RPMI8226 (cell line): ENCODE data around the gene EFCAB6.

Experiments
- DNase-seq: peaks from one replicate; pipeline ENCODE4 v3.0.0-alpha.2; 2015

Gene EFCAB6

DNA sequence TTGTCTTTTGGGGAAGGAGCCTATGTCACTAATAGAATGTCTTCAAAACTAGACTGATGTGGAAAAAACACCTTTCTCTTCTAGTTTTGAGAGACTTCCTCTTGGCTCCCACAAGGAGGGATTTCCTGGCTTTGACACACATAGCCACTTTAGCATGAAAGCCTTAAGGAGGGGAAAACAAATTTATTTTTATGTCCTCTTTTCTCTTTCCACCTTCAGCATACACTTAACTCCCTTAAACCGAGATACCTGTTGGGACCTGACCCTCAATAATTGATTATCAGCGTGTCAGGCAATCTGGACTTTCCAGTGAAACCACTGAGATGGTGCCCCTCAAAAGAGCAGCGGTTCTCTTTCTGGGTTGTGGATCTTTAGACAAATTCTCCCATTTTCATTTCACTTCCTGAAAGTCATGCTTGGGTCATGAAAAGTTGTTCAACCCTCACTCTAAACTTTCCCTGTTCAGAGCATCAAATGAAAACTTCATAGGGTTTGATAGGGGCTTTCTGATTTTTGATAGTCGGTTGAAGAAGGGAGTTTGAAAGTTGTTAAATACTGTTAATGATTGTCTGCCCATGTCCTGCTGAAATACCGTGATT, 9.1 kb downstream of the EFCAB6 start:
- DNase-seq, result no peak

DNA sequence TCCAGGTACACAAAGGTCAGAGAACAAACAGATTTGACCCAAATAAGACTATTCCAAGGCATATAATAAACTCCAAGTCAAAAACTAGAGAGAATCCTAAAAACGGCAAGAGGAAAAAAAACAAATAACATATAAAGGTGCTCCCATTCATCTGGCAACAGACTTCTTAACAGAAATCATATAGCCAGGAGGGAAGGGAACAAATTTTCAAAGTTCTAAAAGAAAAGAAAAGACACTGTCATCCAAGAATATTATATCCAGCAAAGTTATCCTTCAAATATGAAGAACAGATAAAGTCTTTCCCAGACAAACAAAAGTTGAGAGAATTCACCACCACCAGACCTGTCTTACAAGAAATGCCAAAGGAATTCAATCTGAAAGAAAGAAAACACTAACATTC, 11.1 kb downstream of the EFCAB6 start:
- no peak for DNase-seq

DNA sequence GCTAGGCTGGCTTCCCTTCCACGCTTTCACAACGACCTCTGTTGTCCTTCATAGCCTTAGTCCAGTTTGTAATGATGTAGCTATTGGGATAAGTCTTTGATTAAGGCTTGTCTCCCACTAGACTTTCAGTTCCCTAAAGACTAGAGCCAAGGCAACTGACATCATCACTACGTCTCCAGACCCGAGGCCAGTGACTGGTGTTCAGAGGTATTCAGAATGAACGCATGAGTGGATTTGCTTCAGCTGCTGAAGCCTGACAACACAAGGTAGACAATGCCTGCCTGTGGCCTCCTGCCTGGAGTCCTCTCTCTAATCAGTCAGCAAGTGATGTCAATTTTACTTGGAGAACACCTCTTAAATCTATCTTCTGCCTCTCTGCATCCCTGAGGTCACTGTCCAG, 13.6 kb downstream of the EFCAB6 start:
- peak; percentile 16 for DNase-seq

DNA sequence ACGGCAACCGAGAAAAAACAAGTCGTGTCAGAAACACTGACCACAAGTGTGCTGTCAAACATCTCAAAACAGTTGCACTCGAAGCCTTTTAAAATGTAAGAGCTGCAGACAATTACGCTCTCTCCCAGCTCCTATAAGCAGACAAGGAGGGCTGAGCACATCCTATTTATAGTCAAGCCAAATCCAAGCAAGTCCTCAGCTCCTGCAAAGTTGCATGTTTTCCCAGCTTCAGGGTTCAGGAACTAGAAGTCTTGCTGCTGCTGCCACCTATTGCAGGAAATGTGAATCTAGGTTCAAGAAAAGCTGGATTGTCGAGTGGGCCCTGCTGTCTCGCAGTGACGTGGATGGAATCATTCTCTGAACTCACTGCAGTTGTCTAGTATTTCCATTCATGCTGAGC, 15.5 kb downstream of the EFCAB6 start:
- DNase-seq, result no peak

DNA sequence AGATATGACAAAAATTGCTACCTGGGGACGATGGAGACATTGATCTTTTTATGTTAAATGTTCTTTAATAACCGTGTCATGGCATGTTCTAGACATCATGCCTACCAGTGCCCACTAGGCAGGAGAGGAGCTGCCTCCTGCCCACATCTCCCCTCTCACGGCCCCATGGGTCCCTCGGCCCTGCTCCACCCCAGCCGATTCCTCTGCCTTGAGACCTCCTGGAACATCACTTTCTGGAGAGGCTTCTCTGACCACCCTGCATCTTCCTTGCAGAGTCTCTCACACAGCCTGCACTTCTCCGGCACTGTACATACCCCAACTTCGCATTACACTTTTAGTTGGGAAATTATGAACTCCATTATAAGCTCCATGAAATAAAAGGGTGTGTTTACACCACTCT, 16.8 kb downstream of the EFCAB6 start:
- DNase-seq, result no peak

DNA sequence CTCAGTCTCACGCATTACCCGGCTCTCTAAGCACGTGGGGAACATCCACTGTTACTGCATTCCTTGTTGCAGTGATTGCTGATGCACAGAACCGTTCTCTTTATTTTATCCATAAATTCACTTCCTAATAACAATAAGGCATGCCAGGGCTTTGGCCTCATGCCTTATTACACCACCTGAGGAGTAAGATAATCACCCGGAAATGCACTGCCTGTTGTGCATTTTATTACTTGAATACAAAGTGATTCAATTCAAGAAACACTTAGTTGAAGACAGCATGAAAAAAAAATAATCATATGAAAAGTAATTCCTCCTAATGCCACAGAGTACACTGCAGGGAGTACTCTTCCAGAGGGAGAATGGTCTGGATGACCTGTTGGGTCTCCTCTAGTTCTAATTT, 19.2 kb downstream of the EFCAB6 start:
- no peak for DNase-seq

DNA sequence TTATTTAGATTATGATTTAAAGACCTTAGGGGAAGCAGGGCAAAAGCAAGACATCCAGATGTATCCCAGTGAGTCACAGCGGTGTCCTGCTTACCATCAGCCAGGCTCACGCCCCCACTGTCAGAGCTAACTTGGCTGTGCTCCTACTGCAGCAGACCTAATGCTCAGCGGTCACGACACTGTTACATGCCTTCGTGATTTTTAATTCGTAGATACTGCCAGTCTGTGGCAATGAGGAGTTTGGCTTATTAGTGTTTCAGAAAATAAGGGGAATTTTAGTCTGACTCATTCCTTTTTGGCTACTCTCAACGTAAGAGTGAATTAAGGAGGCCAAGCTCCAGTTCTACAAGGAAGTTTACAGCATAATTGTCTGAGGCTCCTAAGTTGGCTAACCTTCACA, 22.7 kb downstream of the EFCAB6 start:
- DNase-seq, result no peak

DNA sequence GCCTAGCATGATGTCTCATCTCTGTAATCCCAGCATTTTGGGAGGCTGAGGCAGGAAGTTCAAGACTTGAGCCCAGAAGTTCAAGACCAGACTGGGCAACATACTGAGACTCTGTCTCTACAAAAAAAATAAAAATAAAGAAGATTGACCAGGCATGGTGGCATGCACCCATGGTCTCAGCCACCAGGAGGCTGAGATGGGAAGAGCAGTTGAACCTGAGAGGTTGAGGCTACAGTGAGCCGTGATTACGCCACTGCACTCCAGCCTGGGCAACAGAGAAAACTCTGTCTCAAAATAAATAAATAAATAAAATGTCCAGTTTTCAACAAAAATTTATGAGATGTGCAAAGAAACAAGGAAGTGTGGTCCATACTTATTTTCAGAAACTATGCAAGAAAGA, 28.3 kb downstream of the EFCAB6 start:
- DNase-seq, result no peak

DNA sequence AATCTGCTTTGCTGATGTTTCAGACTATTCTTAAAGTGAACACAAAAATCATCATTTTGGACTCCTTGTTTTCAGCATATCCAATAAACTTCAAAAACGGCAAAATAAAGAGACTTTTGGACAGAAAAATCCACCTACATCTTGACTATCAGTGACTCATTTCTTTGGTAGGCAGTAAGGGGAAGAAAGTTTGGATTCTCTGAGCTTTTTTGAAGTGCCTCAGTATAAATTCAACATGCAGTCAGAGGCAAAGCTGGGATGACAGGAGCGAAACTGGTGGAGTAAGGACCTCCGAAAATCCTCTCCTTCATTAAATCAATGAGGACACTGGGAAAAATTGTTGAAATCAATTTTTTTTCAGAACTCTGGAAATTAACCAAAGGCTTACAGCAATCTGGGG, 29.7 kb downstream of the EFCAB6 start:
- DNase-seq, result no peak

DNA sequence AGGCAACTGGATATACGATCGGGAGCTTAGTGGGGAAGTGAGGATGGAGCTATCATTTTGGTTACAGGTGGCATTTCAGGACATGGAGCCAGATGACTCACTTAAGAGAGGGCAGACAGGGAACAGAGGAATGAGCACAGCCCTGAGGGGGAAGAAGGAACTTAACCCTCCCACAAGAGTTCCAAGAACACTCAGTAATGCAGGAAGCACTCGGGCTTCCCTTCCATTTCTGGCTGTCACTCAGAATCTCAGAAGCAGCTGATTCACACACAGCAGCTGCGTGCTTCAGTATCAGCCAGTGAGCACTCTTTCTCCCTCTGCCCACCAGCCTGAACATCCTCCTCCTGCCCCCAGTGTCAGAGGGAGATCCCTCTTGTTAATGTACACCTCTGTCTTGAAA, 34.8 kb downstream of the EFCAB6 start:
- DNase-seq, result no peak

DNA sequence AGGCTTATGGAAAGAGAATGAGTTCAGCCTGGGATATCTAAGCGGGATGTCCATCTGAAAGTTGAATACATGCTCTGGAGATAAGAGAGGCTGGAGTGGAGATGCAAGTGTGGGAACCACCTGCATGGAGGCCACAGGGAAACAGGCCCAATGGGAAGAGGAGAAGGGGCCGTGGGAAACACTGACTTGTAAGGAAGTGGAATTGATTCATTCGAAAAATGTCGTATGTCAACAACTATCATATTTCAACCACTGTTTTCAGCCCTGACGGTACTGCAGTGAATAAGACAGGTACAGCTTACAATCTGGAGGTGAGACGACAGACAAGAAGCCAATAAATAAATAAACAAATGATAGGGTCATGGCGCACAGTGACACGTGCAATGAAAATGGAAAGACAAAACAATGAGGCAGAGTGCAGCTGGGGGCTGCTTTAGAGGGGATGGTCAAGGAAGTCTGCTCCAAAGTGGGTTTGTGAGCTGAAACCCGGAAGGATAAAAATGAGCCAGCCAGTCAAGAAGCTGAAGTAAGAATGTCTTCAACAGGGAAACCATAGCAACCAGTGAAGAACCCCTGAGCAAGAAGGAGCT, 35.9 kb downstream of the EFCAB6 start:
- no peak for DNase-seq

DNA sequence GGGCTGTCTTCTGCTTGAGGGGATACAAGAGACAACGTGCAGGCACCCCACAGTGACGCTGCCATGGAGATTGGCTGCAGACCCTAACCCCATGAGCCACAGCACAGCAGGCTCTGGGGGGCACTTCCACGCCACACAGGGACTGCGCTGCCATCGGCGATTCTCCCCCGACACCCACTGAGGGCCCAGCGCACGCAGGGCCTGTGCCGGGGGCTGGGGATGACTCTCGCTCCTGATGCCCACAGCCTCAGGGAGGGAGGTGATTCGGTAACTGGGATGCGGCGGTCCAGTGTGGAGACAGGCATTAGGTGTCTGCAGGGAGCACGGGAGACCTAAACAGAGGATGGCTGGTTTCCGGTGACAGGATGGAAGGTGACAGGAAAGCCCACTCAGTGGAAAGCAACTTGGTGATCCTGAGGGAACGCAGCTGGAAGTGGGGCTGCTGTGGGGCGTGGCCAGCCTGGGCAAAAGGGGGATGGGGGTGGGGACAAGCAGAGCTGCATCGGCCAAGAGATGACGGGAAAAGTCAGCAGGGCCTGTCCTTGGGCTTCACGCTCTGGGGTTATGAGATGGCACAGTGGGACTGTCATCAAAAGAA, 37.7 kb downstream of the EFCAB6 start:
- no peak for DNase-seq

DNA sequence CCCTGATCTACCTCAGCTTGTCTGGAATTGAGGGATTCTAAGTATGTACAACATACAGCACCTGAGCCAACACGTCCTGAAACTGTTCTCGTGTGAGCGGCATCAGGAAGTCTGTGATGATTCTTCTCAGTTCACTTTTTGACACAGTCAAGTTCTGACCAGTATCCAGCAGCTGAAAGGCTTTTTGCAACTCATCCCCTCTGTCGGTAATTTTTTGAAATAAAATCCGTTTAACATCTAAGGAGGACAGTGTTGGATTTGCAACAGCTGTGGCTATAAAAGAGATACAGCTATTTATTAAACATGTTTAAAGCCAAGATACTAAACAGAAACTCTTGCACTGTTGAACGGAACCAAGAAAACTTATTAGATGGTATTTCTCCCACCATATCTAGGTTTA, 39.3 kb downstream of the EFCAB6 start:
- no peak for DNase-seq

DNA sequence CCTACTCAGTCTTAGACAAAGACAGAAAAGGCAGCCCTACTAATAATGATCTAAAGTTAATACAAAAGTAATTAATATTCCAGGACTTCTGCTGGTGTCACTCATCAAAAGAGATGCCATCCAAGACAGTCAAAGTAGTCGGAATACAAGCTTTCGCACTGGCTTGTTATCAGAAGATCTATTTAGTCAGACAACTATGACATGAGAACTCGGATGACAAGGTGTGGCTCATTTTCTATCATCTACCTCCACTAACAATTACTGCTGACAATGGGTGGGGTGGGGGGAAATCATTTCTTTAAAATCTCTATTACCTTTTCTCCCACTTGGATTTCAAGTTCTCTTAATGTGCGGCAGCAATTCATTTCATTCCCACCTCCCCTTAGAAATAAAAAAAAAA, 56.7 kb downstream of the EFCAB6 start:
- no peak for DNase-seq

DNA sequence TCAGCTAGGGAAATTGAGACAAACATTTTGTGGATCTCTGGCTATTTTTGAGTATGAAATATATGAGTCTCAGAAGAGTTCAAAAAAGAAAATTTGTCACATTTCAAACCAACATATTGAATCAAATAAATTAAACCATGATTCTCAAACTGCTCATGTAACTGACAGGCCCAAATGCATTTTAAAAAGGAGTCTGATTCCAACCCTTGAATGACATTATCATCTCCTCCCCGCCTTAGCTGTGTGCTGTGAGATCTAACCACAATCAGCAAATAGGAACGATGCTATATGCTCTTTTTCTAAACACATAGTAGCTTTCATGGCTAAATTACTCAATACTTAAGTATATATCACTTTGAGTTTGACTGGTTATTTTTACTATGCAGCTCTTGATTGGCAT, 57.1 kb downstream of the EFCAB6 start:
- no peak for DNase-seq

DNA sequence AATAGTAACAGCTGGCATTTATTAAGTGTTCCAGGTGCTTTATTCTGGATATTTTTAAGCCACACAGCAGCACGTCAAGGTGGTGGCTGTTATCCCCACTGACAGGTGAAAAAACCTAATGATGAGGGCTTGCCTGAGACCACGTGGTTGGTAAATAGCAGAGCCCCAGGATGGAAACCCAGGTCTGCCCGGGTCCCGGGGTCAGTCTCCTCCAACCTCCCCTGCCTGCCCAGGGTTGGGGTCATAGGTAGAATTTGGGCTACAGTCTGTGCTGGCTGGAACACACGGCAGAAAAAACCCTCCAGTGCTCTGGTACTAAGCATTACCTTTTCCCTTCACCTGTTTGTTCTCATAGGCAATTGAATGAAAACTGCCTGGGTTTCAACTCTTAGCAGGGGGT, 57.9 kb downstream of the EFCAB6 start:
- DNase-seq, result no peak

DNA sequence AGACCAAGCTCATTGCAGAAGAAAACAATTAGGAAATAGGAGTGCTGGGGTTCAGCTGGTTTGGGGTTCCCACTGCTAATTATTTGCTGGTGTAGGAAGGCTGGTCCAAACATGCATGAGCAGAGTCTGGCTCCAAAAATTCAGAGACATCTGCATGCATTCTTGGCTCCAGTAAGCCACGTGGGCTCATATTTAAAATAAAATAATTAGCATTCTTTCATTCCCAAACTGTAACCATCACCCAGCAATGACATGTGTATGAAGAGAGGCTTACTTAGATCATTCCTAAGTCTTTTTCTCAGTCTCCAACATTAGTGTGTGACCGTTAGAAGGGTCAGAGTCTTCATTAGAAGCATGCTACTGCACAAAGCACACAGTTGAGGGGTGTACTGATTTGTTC, 58.4 kb downstream of the EFCAB6 start:
- DNase-seq, result no peak

DNA sequence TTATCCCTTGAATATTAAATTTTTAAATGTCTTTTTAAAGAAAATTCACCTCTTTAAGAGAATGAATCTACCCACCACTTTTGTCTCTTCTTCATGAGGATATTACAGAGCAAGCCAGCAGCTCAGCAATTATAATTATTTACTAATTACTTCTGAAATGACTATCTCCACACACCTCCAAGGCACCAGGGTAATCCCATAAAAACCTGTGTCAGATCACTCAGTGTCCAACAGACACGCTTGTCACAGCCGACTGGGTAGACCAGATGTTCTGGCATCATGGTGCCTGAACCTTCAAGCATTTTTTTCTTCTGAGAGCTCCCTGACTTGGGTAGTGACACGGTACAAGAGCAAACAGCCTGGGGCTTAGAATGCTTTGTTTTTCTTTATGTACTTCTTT, 61.4 kb downstream of the EFCAB6 start:
- no peak for DNase-seq

DNA sequence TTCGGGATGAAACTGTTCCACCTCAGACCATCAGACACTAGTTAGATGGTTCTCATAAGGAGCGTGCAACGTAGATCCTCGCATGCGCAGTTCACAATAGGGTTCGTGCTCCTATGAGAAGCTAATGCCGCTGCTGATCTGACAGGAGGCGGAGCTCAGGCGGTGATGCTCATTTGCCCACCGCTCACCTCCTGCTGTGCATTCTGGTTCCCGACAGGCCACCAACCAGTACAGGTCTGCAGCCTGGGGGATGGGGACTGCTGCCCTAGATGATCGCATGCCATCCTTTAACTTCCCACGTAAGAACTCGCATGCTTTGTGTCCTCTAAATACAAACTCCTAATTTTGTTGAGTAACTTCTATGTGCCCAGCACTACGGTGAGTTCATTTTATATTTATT, 62.6 kb downstream of the EFCAB6 start:
- DNase-seq, result no peak

DNA sequence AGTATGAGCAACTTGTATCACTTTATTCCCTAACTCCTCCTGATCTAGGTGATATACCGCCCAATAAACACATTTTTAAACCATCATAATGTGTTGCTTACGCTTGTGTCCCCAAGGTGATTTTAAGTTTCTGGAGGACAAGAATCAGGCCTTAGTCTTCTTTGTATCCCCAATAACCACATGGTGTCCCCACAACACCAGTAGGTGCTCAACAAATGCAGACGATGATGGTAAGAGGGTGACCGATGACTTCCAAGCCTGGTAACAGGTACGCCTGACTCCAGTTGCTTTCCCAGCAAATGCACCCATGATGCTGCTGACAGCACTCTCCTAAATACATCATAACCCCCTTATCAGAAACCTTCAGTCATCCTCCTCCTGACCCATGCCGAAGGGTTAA, 64.2 kb downstream of the EFCAB6 start:
- no peak for DNase-seq

DNA sequence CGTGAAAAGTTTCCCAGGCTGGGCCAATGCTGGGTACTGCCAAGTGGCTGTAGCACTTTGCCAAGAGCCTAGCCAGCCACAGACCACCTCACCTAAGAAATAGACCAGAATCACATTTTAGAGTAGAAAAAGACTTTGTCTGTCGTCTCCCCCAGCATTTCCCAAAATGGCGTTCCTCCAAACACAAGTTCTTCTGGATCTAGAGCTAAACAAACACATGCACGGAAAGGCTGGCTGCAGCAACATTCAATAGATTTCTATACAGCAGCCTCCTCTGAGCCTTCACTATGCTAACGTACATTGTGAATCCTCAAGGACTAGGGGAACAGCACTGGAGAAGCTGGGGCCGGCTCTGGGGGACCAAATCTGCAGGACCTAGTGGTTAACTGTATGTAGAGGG, 65.0 kb downstream of the EFCAB6 start:
- no peak for DNase-seq

DNA sequence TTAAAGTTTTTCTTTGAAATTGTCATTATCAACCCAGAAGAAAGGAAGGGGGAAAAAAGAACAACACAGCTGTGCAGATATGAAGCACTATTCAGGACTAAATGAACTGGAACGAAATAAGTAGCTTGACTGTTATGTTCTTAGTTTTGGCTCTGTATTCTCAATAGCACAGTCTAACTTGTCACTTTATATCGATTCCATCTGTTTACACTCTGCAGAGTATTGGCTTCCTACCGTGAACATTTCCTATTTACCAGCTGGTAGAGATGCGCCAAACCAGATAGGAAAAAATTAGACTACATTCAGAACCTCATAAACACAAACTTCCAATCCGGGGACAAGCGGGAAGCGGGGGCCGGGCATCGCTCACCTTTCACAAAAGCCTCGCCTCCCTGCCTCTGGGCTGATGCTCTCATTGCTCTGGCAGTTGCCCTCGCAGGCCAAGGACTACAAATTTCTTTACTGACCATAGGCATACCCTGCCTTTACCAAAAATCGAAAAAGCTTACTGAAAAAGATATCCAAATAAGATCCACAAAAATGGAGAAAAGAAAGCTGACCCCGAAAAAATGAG, 66.2 kb downstream of the EFCAB6 start:
- DNase-seq, result no peak

DNA sequence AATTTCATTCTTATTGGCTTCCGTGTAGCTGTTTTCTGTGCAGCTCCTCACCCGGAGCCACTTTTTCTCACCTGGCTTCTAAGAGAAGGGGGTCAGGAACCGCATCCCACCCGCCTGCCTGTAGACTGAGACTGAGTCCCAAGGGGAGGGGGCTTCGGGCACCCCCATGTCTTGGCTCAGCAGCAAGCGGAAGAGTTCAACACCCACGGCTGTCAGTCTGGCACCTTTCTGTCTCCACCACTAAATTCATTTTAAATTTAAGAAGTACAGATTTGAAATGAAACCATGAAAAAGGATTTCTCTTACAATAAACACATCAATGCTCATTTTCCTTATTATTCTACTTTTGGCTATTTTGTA, 66.7 kb downstream of the EFCAB6 start:
- no peak for DNase-seq

DNA sequence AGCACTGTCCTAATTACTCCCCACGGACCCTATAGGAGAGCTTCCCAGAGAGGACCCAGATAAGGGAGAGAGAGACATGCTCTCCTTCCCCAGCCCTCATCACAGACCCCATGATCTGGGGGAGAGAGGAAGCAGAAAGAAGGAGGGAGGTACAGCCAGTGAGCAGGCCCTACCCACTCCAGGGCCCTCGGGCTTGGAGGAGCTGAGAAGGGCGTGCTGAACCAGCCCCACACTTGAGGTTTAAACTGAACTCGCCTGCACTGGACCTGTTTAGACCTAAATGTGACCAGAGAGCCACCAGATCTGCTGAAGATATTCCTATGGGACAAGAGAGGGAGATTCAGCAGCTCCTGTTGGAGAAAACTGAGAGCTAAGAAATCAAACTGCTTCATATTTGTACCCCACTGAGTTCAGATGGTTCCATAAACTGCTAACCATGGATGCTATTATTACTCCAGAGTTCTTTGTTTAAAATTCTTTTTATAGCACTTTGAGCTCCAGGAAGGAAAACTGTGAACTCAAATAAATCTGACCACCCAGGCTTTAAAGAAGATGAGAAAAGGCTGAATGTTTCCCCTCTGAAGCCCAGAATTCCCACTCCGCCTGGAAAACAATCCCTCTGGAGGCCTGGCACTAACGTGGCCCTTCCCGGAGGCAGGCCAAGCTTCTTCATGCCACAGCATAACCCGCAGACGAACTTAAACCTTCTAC, 67.2 kb downstream of the EFCAB6 start:
- DNase-seq, result no peak
